Fibroblast of peridontal ligament (primary cell): ENCODE results near the gene FAM53A.
A peak's percentile ranks its signal among the peaks of the same experiment; 100 is the strongest.
"Not testable (repeated sequence)": the region's sequence is repeated elsewhere in the genome, so short reads cannot be mapped to it uniquely, and the experiment has no call there.

ENCODE experiments used
- DNase-seq: peaks from one replicate; pipeline ENCODE4 v3.0.0-alpha.2; 2010; ENCODE audit errors: extremely low read depth

Gene FAM53A

GRCh38 chr4:1686440-1687036, 2.4 kb upstream of the FAM53A start:
- DNase-seq = no peak

GRCh38 chr4:1685235-1686150, 1.4 kb upstream of the FAM53A start:
- no peak for DNase-seq

DNA sequence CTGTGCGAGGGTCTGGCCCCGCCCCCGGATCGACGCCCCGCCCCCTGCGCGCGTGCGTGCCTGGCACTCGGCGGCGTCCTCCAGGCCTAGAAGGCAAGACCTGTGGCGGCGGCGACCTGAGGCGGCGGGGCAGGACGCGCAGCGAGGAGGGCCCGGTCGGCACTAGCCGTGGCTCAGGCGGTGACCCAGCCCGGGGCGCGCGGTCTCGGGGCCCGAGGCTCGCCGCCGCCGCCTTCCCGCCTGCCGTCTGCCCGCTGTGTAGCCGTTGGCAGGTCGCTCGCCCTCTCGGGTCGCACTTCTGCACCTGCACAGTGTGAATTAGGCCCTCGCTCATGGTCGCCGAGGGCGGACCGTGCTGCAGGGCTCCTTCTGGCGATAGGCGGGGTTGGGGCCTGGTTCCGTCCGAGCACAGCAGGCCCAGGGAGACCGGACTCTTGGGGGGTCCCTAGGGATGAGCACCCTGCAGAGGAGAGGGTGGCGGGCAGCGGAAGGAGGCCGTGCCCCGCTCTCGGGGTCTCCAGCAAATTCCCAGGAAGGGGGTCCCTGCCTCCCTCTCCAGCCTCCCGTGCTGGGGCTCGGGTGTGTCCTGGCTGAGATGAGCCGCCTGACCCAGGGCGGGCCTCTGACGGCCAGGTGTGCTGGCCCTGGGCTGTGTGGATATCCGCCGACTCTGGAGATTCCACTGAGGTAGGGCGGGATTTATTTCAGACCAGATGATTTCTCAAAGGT, 557 bp upstream of the FAM53A start:
- DNase-seq = no peak

DNA sequence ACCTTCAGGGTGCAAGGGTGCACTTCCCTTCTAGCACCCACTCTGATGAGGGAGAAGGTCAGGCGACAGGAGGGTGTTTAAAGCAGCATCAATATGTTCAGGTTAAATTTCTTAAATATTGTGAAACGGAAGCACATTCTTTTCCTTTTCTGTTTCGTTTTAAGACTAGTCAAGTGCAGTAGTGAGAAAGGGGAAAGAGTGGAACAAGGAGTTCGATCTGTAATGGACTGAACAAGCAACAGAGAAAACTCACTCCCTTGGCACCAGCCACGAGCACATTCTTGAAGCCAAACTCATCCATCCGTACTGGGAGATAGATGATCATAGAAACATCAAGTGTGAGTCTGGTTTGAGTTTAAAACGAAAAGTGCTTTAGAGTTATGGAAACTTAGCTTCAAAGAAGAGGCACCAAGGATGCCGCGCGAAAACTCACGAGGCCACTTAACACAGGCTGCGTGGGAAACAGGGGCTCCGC, 815 bp downstream of the FAM53A start:
- DNase-seq = peak; percentile 91

GRCh38 chr4:1682860-1683259, 1.3 kb downstream of the FAM53A start:
- DNase-seq = no peak

- no peak for DNase-seq
Measured at GRCh38 chr4:1678244-1678643, 5.9 kb downstream of the FAM53A start.

- DNase-seq = no peak
Measured at GRCh38 chr4:1676605-1677525, 7.2 kb downstream of the FAM53A start.

DNA sequence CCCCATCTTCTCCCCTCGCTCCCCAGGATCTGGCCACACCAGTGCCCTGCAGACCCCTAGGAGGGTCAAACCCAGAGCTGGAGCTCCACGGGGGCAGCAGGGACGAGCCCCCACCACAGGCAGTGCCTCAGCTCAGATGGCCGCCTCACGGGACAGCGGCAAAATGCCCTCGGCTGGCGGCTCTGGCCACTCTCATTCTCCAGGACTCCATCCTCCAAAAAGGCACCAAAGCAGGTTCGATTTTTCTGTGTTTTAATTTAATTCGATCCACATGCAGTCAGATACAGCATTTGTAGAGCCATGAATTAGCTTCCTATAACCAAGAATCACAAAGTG, 8.3 kb downstream of the FAM53A start:
- DNase-seq = no peak

DNA sequence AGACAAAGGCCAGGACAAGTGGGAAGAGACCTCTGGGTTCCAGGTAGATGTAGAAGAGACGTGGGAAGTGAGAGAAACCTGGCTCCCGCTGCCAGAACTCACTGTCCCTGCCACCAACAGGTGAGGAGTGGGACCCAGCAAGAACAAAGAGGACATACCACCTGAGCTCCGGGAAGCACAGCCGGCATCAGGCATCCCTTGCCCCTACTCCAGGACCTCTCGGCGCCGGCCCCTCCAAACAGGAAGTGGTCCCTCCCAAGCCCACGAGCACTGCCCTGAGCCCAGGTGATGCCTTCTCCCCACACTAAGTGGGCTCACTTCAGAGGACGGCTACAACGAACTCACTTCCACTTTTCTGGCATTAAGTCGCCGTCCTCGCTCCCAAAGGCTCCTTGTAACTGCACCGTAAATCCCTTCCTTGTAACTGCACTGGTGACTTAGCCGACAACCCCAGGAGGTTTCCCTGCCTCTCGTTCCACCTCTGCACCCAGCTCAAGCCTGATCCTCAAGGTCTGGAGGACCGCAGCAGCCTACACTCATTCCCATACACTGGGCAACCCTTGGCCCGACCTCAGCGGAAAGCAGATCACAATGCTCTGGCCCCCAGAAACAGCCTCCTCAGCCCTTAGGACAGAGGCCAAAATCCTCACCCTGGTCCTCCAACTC, 8.8 kb downstream of the FAM53A start:
- no peak for DNase-seq

DNA sequence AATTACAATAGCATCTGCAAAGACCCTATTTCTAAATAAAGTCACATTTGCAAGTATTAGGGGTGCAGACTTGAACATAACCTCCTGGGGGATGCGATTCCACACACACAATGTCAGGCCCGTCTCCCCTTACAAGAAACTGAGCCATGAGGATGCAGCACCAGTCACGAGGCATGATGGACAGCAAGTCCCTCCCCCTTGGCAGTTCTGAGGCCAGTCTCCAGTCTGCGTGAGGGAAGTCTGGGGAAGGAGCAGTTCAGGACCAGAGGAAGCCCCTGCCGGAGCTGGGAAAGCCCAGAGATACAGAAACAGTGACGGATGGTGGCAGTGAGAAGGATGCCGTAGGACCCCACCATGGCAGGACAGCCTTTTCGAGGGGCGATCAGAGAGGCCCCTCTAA, 9.4 kb downstream of the FAM53A start:
- DNase-seq = no peak

- no peak for DNase-seq
Measured at GRCh38 chr4:1673671-1674070, 10.4 kb downstream of the FAM53A start.

GRCh38 chr4:1671011-1671410, 13.1 kb downstream of the FAM53A start:
- DNase-seq = not testable (repeated sequence)

GRCh38 chr4:1670279-1670678, 13.8 kb downstream of the FAM53A start:
- no peak for DNase-seq

DNA sequence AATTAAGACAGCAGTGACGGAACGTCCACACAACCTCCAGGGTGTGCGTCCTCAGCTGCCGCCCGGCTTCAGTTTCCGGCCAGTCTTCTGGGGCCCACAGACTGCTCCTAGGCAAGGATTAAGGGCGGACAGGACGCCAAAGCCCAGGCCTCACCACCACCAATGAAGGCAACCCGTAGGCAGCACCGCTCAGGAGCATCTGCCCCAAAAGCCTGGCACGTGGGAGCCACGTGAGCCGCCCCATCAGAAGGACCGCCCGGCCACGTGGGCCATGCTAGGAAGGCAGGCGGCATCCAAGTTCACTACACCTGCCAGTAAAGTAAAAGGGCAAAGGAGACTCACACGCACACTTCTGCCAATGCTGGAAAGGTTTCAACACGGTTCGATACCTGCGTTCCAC, 14.3 kb downstream of the FAM53A start:
- no peak for DNase-seq

DNA sequence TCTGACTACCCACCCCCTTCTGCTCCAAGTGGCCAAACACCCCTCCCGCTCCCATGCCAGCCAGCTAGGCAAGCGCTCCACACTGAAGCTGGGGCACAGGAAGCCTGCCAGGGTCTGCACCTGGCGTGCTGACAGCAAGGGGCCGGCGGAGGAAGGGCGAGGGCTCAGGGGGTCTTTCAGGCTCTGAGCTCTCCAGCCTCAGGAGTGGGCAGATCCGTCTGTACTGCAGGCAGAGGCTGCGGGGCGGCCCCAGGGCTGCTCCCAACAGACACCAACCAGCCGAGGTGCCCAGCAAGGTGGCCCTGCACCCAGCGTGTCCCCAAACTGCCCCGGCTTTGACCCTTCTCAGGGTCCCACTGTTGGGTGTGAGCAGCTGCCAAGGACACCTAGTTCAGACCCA, 14.8 kb downstream of the FAM53A start:
- no peak for DNase-seq

GRCh38 chr4:1668488-1668840, 15.6 kb downstream of the FAM53A start:
- no peak for DNase-seq

GRCh38 chr4:1667273-1667672, 16.8 kb downstream of the FAM53A start:
- DNase-seq = no peak

- DNase-seq = no peak
Measured at GRCh38 chr4:1666391-1666790, 17.7 kb downstream of the FAM53A start.

- no peak for DNase-seq
Measured at GRCh38 chr4:1664141-1664540, 20.0 kb downstream of the FAM53A start.

GRCh38 chr4:1663549-1663948, 20.6 kb downstream of the FAM53A start:
- no peak for DNase-seq

GRCh38 chr4:1661695-1662094, 22.4 kb downstream of the FAM53A start:
- no peak for DNase-seq
